Measurements from ENCODE around the gene GALNS.
"Not testable (repeated sequence)": the region's sequence is repeated elsewhere in the genome, so short reads cannot be mapped to it uniquely, and the experiment has no call there.

GALNS gene

DNA sequence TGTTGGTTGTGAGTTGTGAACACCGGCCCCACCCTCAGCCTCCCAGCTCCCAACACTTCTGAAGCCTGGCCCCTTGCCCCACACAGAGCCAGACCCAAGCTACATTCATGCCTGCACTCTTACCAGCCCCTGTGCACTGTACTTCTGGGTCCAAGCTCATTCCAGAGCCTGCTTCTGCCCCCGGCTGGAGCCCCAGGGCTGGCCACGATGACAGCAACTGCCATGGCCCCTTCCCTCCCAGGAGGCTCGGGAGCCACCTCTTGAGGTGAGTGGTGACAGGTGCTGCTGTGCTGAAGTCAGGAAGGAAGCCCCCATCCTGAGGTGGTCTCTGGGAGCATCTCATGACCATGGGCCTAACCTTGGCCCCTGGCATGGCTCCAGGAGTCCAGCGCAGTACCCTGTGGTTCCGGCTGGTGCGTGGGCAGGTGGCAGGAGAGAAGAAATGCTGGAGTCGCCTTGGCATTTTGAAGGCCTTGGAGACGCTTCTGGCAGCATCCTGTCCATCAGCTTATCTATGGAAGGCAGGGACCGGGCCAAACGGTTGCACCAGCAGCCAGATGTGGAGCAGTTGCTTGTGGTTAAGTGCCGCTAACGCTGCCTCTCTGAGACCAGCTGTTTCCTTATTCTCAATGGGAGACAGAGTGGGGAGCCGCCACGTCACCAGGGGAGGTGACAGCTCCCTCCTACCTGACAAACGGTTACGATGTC is 57.0 kb downstream of the GALNS start:
- DNase-seq: peak; percentile 99

- peak; percentile 90 for DNase-seq
These were observed 57.8 kb downstream of the GALNS start for GRCh38 chr16:88798772-88799455.

DNA sequence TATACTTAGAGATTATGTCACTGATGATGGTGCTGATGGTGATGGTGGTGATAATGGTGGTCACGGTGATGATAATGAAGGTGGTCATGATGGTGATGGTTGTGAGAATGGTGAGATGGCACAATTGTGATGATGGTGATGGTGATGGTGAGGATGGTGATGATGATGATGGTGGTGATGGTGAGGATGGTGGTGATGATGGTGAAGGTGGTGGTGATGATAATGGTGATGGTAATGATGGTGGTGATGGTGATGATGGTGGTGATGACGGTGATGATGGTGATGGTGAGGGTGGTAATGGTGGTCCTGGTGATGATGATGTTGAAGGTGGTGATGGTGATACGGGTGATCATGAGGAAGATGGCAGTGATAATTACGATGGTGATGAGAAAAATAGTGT is 58.7 kb downstream of the GALNS start:
- DNase-seq: peak; percentile 7

- no peak for DNase-seq
These were observed 60.5 kb downstream of the GALNS start for GRCh38 chr16:88796278-88796677.

DNA sequence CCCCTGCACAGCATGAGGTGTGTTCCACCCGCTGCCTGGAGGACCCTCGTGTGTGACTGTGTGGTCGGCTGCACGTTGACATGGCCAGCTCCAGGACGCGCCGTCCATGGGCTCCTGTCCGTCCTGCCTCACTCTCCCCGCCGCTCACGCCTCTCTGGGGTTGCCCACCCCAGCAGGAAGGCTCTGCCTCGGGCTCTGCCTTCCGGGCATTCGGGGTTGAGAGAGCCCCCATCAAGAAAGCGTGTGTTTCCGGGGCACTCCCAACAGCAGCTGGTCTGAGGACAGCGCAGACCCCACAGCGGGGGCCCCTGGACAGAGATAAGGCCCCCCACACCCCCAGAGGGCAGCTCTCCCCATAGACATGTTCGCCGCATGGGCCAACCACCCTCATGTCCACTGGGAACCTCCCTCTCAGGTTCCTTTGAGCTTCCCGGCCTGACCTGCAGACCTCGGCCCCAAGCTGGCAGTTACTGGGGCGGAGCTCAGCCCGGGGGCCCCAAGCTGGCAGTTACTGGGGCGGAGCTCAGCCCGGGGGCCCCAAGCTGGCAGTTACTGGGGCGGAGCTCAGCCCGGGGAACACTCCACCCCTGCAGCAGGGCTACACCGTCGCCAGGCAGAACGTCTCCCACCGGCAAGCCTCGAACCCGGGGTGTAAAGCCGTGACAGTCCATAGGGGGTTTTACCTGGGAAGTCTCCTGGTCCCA is 63.3 kb downstream of the GALNS start:
- peak; percentile 86 for DNase-seq

- DNase-seq: peak; percentile 44
These were observed 64.0 kb downstream of the GALNS start for GRCh38 chr16:88792668-88793250.

GRCh38 chr16:88792078-88792550 is 64.6 kb downstream of the GALNS start:
- peak; percentile 74 for DNase-seq

GRCh38 chr16:88790312-88791211 is 66.2 kb downstream of the GALNS start:
- peak; percentile 89 for DNase-seq

- DNase-seq: peak; percentile 78
These were observed 67.2 kb downstream of the GALNS start for GRCh38 chr16:88789594-88789993.

DNA sequence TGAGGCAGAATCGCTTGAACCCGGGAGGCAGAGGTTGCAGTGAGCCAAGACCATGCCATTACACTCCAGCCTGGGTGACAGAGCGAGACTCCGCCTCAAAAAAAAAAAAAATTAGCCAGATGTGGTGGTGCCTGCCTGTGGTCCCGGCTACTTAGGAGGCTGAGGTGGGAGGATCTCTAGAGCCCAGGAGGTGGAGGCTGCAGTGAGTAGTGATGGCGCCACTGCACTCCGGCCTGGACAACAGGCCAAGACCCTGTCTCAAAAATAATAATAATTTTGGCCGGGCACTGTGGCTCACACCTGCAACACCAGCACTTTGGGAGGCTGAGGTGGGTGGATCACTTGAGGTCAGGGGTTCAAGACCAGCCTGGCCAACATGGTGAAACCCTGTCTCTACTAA is 68.0 kb downstream of the GALNS start:
- not testable (repeated sequence) for DNase-seq

GRCh38 chr16:88787579-88788314 is 69.0 kb downstream of the GALNS start:
- DNase-seq: no peak

- DNase-seq: peak; percentile 75
These were observed 71.4 kb downstream of the GALNS start, which contains the start of gene PIEZO1 for GRCh38 chr16:88785106-88785924. PIEZO1 (minus strand) TSS chr16:88785220; CDS start chr16:88784964, 256 bp downstream.

DNA sequence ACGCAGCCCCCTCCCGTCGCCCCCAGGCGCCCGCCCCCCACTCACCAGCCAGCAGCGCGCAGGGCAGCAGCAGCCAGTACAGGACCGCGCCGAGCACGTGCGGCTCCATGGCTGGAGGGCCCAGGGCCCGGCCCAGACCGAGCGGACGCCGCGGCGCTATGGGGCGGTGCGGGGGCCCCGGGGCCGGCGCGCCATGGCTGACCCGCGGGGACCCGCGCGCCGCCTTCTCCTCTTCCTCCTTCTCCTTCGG is 72.0 kb downstream of the GALNS start:
- DNase-seq: no peak

DNA sequence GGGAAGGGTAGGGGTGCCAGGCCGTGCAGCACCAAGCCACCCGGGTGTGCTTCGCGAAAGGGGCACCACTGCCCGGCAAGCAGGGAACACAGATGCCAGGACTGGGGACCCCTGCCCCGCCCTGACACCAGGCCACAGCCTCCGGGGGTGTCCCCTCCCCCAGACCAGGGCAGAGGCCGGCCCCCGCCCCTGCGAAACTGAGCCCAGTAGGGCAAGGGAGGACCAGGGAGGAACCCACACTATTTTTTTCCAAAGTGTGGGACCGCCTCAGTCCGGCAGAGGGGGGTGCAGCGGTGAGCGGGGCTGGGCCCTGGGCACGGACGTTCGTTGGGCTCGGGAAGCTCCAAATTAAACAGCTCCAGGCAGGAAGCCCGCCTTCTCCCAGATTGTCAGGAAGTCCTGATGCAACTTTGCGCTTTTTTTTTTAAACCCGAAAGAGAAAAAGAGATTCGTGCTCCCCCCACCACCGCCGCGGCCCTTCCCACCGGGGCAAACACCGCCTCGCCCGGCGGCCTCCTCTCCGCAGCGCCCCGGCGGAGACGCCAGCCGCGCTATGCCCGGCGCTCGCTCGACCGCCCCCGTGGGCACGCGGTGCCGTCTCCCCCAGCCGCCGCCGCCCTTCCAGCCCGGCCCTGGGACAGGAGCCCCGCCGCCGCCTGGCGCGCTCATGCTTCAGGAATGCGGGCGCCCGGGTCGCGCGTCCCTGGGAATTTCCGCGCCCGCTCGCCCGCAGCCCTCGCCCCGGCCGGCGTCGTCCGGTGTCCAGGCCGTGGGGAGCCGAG is 72.5 kb downstream of the GALNS start:
- peak; percentile 84 for DNase-seq

GRCh38 chr16:88783391-88784073 is 73.2 kb downstream of the GALNS start:
- peak; percentile 62 for DNase-seq

DNA sequence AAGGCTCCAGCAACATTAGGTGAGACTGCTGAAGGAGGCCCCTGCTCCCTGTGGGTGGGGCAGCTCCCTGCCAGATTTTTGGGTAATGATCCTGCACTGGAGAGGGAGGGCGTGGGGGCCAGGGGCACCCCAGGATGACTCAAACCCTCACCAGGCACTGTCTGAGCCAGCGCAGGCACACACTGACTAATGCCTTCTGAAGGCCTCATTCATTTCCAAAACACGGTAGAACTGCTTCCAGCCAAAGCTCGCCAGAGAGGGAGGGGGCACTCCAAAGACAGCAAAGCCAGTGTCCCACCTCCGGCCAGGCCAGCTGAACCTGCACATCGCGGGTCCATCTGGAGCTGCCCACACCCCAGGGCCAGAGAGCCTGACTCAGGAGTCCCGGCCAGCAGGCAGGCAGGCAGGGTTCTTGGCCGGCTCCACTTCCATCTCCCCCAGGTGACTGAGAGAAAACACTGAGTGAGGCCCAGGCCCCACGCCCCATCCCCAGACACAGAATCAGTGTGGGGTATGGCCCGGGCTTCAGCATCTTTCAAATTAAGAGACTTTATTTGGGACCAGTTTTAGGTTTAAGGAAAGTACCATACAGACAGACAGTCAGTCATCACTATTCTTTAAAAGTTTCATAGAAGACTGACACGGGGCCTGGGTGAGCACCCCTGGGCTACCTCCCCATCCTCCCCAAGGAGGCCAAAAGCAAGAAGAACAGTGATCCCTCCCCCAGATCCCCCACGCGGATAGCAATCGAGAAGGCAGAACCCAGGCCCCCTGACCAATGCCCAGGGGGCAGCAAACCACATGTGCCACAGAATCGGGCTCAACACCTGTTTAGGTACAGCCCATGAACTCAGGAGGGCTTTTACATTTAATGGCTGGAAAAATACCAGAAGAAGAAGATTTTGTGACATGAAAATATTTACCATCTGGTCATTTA is 74.0 kb downstream of the GALNS start:
- peak; percentile 63 for DNase-seq

GRCh38 chr16:88781140-88782077 is 75.3 kb downstream of the GALNS start:
- DNase-seq: peak; percentile 90
